GM12878 (cell line): Measurements from ENCODE around the gene CERT1. TPM values are rescaled to one million over a fixed set of nuclear protein-coding genes. Genes with fewer than 3 reads are reported as not detected.

ENCODE experiments used
- ASH2L ChIP-seq: fragments of 300-600, 200-600 bp; sonication (generic); IDR thresholded peaks from 2 replicates; pipeline ENCODE4 v1.6.1; 2017; ENCODE audit warnings: low read depth, mild to moderate bottlenecking, borderline replicate concordance
- CREB1 ChIP-seq: IDR thresholded peaks from 2 replicates; pipeline ENCODE4 v1.6.1; 2012; ENCODE audit warnings: low read depth, mild to moderate bottlenecking, inconsistent platforms
- CTCF ChIP-seq, 3 experiments: IDR thresholded peaks in 2 of 3; conservative IDR thresholded peaks in 1 of 3; 2 replicates each; pipeline ENCODE4 v1.5.1; 2011; ENCODE audit warnings: low read depth in 3 of 3, low read length in 3 of 3, mild to moderate bottlenecking in 3 of 3, control low read depth in 2 of 3, moderate library complexity in 2 of 3, inconsistent platforms in 1 of 3, mixed read lengths in 1 of 3; ENCODE audit not compliant: control insufficient read depth in 2 of 3, insufficient read depth in 1 of 3; ENCODE audit errors: extremely low read depth in 1 of 3
- NR2C2 ChIP-seq: IDR thresholded peaks from 2 replicates; pipeline ENCODE4 v1.6.1; 2011; ENCODE audit warnings: borderline replicate concordance, low read depth; ENCODE audit not compliant: control insufficient read depth, insufficient read length
- POLR2A ChIP-seq: IDR thresholded peaks from 2 replicates; pipeline ENCODE4 v1.6.1; 2011; ENCODE audit warnings: low read depth, mild to moderate bottlenecking, low read length
- SKIL ChIP-seq: fragments of 450-650 bp; IDR thresholded peaks from 2 replicates; pipeline ENCODE4 v1.6.1; 2017; ENCODE audit warnings: mild to moderate bottlenecking, low read depth, inconsistent platforms; ENCODE audit not compliant: poor library complexity, severe bottlenecking
- SP1 ChIP-seq: IDR thresholded peaks from one replicate; pipeline ENCODE4 v1.6.1; 2011; ENCODE audit warnings: low read depth, low read length
- TCF7 ChIP-seq: IDR thresholded peaks from 2 replicates; pipeline ENCODE4 v1.6.1; 2014; ENCODE audit warnings: antibody characterized with exemption, borderline replicate concordance
- polyA plus RNA-seq, 11 experiments: library from polyadenylated mRNA; depleted of rRNA in 4 of 11; unstranded in 6 of 11; stranded (reverse) in 5 of 11; fragments of >200 nt; fragmentation: Nextera tagmentation in 4 of 11; fragmentation: Illumina TruSeq in 1 of 11; extraction: Ambion mirVana in 4 of 11; extraction: Trizol in 1 of 11; gene quantifications; 1 replicate in 1 of 11; 2 replicates in 10 of 11; pipeline versions ENCODE4 v1.2.1 to v1.2.3, GENCODE V29; 2011 to 2016; ENCODE audit warnings: inconsistent platforms in 2 of 11, missing spikeins in 2 of 11, low read depth in 1 of 11
- total RNA-seq, 4 experiments: library from RNA; depleted of rRNA in 3 of 4; stranded (reverse); fragments of >200 nt in 3 of 4; fragmentation: Illumina TruSeq in 1 of 4; extraction: Trizol in 1 of 4; gene quantifications; 2 replicates each; pipeline versions ENCODE4 v1.2.1 to v1.2.3, GENCODE V29; 2013 to 2021
- TF ChIP-seq, protein P1 (sequence below): fragments of 450-650 bp; conservative IDR thresholded peaks from 2 replicates; pipeline ENCODE4 v1.6.1; 2017; ENCODE audit warnings: mild to moderate bottlenecking, moderate library complexity
- TF ChIP-seq, protein P2 (sequence below): fragments of 150-350 bp; IDR thresholded peaks from 2 replicates; pipeline ENCODE4 v1.6.1; 2014; ENCODE audit warnings: mild to moderate bottlenecking, low read depth, low read length
- TF ChIP-seq, protein P3 (sequence below): fragments of 450-650 bp; IDR thresholded peaks from 2 replicates; pipeline ENCODE4 v1.6.1; 2016; ENCODE audit warnings: mild to moderate bottlenecking

The CERT1 gene
- total and polyA plus RNA-seq, 10 of the 15 experiments (the other 5 are each of a cell fraction or from before 2014, with no cell fraction given): 7.7 to 36.7 (median 25.6) TPM

DNA sequence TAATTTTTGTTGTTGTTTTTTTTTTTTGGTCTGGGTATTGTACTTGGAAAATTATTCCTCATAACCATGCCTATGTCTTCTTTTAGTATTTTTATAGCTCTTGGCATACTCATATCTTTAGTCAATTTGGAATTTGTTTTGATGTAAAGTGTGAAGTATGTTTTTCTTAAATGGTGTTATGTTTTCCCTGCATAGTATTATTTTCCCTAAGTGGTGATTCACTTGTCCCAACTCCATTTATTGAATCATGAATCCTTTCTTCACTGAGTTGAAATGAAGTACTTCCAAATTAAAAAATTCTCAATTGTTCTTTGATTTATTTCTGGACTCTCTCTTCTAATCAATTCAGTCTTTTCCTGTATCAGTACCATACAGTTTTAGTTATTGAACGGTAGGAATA lies 46.8 kb upstream of the CERT1 start (continued):
- TF ChIP-seq, protein P1, sequence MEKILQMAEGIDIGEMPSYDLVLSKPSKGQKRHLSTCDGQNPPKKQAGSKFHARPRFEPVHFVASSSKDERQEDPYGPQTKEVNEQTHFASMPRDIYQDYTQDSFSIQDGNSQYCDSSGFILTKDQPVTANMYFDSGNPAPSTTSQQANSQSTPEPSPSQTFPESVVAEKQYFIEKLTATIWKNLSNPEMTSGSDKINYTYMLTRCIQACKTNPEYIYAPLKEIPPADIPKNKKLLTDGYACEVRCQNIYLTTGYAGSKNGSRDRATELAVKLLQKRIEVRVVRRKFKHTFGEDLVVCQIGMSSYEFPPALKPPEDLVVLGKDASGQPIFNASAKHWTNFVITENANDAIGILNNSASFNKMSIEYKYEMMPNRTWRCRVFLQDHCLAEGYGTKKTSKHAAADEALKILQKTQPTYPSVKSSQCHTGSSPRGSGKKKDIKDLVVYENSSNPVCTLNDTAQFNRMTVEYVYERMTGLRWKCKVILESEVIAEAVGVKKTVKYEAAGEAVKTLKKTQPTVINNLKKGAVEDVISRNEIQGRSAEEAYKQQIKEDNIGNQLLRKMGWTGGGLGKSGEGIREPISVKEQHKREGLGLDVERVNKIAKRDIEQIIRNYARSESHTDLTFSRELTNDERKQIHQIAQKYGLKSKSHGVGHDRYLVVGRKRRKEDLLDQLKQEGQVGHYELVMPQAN: no peak
- no peak for TF ChIP-seq SKIL
- no peak for TF ChIP-seq NR2C2
- TF ChIP-seq CREB1: no peak
- no peak for TF ChIP-seq POLR2A
- TF ChIP-seq, protein P2, sequence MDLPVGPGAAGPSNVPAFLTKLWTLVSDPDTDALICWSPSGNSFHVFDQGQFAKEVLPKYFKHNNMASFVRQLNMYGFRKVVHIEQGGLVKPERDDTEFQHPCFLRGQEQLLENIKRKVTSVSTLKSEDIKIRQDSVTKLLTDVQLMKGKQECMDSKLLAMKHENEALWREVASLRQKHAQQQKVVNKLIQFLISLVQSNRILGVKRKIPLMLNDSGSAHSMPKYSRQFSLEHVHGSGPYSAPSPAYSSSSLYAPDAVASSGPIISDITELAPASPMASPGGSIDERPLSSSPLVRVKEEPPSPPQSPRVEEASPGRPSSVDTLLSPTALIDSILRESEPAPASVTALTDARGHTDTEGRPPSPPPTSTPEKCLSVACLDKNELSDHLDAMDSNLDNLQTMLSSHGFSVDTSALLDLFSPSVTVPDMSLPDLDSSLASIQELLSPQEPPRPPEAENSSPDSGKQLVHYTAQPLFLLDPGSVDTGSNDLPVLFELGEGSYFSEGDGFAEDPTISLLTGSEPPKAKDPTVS: no peak
- TF ChIP-seq ASH2L: no peak
- TF ChIP-seq TCF7: no peak
- TF ChIP-seq, protein P3, sequence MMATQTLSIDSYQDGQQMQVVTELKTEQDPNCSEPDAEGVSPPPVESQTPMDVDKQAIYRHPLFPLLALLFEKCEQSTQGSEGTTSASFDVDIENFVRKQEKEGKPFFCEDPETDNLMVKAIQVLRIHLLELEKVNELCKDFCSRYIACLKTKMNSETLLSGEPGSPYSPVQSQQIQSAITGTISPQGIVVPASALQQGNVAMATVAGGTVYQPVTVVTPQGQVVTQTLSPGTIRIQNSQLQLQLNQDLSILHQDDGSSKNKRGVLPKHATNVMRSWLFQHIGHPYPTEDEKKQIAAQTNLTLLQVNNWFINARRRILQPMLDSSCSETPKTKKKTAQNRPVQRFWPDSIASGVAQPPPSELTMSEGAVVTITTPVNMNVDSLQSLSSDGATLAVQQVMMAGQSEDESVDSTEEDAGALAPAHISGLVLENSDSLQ: no peak
- TF ChIP-seq CTCF (IDR thresholded peaks at IDR 0.05 in 2 of 3, conservative IDR thresholded peaks at IDR 0.05 in 1 of 3; ENCODE audit: control insufficient read depth in 2 of 3, extremely low read depth in 1 of 3, insufficient read depth in 1 of 3, low read depth in 3 of 3, low read length in 3 of 3): no peak
- TF ChIP-seq SP1: no peak
